HG02885 (cell line): Measurements from ENCODE around the gene ANKEF1.

Experiments
- ATAC-seq: cut with Tn5 transposase; IDR thresholded peaks from one replicate; pipeline ENCODE4 v1.9.1; 2021; ENCODE audit warnings: mild to moderate bottlenecking; ENCODE audit not compliant: unreplicated experiment, poor library complexity

The ANKEF1 gene

GRCh38 chr20:10077886-10078285 lies 43.1 kb downstream of the ANKEF1 start:
- no peak for ATAC-seq

- ATAC-seq: no peak
Measured at GRCh38 chr20:10078403-10078802, 43.6 kb downstream of the ANKEF1 start.

- no peak for ATAC-seq
Measured at GRCh38 chr20:10079964-10080363, 45.2 kb downstream of the ANKEF1 start.

GRCh38 chr20:10080574-10080973 lies 45.8 kb downstream of the ANKEF1 start:
- no peak for ATAC-seq

GRCh38 chr20:10089871-10090587 lies 55.2 kb downstream of the ANKEF1 start:
- no peak for ATAC-seq

GRCh38 chr20:10090588-10091166 lies 55.9 kb downstream of the ANKEF1 start:
- peak; percentile 81 for ATAC-seq

- ATAC-seq: no peak
Measured at GRCh38 chr20:10093087-10093591, 58.4 kb downstream of the ANKEF1 start.

- ATAC-seq: no peak
Measured at GRCh38 chr20:10094566-10095173, 59.9 kb downstream of the ANKEF1 start.

- ATAC-seq: no peak
Measured at GRCh38 chr20:10096790-10097189, 62.0 kb downstream of the ANKEF1 start.

GRCh38 chr20:10105046-10105445 lies 70.3 kb downstream of the ANKEF1 start:
- no peak for ATAC-seq
